Measurements from ENCODE around the gene KRTAP5-6. TPM values are rescaled to one million over a fixed set of nuclear protein-coding genes. Genes with fewer than 3 reads are reported as not detected.
A peak's percentile ranks its signal among the peaks of the same experiment; 100 is the strongest.

The KRTAP5-6 gene
- total RNA-seq, 1 experiment from 2014 or later: not detected

DNA sequence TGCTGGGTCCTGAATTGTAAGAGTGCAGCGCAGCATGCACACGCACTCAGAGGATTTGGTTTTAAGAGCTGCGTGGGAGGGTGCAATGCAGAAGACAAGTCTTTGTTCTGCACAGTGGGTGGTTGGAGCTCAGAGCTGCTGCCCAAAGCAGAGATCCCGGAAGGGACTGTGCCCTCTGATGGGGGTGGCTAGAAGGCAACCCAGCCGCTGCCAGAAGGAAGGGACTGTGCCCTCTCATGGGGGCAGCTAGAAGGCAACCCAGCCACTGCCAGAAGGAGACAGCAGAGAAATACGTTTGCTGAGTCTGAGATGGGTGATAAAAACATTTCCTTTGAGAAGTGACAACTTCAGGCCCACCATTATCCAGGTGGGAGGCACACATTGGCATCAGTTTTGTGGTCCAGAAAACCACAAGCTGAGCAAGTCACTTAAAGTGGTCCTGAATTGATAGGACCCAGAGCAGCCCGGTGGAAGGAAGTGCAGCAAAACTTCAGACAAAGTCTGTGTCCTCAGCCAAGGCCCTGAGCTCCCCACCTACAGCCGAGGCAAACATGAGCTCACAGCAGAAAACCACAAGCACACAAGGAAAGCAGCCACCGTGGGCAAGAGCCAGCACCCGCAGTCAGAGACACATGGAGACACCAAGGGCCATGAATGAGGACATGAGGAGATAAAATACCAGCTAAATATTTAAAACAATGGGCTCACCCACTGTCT lies 4.3 kb downstream of the KRTAP5-6 start:
- no peak for DNase-seq (ENCODE audit: low read depth)

DNA sequence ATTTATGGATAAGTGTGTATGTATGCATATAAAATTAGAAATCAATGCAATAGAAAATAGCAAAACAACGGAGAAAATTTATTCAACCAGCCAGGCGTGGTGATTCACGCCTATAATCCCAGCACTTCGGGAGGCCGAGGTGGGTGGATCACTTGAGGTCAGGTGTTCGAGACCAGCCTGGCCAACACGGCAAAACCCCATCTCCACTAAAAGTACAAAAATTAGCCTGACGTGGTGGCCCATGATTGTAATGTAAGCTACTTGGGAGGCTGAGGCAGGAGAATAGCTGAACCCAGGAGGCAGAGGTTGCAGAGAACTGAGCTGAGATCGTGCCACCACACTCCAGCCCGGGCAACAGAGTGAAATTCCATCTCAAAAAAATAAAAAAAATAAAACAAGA lies 5.5 kb downstream of the KRTAP5-6 start:
- DNase-seq (ENCODE audit: low read depth): no peak

DNA sequence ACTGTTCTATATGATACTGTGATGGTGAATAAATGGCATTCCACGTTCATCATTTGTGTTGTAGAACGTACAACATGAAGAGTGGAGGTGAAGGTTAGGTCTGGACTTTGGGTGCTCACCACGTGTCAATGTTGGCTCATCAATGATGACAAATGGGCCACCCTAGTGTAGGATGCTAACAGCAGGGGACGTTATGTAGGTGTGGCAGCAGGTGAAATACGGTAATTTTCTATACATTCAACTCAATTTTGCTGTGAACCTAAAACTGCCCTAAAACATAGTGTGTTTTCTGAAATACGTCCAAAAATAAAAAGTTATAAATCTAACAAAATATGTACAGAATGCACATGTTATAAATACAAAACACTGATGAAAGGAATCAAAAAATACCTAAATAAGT lies 6.2 kb downstream of the KRTAP5-6 start:
- no peak for DNase-seq (ENCODE audit: low read depth)

DNA sequence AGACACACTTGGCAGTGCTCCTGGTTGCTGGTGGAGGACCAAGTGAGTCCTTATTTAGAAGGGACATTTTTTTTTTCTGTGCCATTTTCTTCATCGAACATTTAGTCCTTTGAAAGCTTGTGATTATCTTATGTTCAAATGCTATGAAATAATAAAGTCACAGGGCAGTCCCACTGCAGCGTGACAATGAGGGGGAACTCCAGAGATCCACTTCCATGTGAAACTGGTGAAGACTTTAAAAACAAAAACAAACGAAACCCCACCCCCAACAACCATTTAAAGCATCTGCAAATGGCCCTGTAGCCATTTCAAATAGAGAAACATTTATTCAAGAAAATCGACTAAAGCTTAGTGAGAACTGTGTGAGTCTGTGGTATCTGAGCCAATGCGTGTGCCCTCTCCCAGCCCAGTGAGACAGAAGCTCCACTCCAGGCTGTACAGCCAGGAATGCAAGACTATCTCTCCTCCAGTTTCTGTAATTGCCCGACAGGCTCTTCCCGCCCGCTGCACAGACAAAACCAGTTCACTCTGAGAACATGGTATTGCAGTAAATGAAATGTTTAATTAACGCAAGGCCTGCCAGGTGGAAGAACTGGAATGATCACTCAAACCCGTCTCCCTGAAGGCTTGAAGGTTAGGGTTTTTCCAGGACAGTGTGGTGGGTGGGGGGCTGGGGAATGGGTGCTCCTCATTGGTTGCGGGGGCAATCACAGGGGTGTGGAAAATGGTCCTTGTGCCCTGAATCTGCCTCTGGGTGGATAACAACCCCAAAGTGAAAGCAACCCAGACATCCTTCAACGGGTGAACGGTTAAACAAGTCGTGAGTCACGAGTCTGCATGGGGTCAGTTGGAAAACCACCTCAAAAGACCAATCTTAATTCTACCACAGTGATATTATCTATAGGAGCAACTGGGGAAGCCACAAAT lies 8.4 kb downstream of the KRTAP5-6 start:
- DNase-seq (ENCODE audit: low read depth): peak; percentile 43

DNA sequence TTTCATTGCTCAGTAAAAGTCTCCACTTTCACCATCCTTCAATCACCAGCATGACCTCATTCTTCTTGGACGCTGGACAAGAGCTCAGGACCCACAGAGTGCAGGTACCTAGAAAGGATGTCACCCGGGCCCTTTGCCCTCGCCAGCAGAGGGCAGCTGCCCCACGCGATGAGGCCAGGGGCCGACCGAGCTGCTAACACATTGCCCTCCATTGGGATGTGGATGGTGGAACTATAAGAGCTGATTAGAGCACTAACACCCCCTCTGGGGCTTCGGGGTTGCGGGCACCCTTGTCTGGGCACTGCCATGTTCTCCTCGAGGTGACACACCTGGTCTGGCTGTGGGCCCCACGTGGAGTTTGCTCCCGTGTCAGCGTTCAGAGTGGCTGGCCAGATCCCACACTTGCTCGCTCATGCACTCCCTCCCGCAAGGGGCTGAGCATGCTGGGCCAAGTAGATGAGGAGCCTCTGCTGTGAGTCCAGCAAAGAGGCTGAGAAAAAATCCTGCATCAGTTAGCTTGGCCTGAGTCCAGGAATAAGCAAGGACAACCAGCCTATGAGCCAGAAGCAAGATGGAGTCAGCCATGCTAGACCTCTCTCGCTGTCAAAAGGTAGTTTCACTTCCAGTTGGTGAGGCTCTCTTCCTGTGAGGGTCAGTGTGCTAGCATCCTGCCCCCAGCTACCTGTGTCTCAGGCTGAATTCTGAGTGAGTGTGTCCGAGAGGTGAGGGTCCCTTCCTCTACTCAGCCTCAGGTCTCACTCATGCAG lies 9.8 kb downstream of the KRTAP5-6 start:
- peak; percentile 38 for DNase-seq (ENCODE audit: low read depth)

DNA sequence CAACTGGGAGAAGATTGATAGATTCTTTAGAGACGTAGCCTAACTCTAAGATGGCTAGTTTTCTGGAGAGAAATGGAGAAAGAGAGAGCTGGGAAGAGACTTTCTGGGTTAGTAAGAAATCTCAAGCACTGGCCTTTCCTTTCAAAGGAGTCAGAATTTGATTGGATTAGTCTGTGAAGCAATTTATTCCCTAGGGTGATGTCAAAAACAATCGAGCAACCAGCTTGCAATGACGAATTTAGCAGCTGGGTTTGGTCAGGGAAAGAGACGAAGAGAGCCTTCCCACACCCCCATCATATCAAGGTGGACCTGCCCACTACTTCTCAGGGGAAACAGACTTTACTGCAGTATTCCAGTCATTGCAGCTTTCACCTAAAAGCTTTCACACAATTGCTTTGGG lies 10.8 kb downstream of the KRTAP5-6 start:
- DNase-seq (ENCODE audit: low read depth): no peak

DNA sequence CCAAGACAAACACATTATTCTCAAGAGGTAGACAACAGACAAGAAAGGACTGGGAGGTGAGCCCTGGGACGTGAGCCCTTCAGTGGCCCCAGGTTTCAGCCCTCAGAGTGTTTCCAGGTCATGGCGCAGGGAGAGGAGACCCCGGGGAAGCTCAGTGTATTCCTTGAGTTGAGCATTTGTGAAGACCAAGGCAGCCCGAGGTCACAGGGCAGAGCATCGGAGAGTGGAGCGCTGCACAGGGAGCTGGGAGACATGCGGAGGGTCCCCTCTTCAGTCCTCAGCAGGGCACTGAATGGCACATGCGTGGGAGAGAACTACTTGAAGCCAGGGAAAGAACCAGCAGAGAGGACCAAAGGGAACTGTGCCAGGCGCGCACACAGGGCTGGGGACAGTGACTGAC lies 11.7 kb downstream of the KRTAP5-6 start:
- DNase-seq (ENCODE audit: low read depth): no peak

DNA sequence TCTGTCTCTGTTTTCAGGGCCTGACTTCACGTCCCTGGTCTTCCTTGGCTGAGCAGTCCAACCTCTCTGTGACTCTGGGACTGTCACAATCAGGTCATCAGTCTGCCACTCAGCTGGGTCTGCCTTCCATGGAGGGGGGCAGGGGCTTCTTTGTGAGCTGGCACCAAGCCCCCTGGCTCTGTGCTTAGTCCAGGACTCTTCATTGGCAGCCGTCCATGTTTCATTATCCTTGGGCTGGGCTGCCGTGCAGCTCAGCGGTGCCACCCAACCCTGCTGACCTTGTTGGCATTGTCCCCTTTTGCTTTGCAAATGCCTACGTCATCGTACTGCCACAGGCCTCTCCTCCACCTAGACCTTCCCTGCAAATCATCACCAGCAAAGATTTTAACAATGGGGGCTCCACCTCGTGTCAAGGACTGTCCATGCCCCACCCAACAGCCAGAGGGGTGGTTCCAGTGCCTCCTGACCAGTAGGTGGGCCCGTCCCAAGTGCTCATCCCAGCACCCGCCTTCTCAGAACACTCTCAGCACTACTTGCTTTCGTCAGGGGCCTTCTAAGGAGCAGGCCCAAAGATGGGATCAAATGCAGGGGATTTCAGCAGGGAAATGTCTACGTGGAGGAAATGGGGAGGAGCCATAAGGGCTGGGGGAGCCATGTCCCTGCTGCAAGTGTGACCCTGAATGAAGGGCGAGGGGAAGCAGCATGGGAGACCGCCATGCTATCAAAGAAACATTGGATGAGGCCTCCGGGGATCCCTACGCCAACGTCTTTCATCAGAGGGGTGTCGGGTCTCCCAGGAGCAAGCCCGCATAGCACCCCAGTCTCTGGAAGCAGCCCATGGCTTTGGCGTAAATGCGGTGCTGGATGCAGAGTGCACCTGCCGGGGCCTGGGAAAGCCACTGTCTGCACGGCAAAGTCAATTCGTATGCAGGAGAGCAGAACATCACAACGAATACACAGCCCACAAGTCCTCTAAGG lies 18.2 kb downstream of the KRTAP5-6 start:
- DNase-seq (ENCODE audit: low read depth): no peak

DNA sequence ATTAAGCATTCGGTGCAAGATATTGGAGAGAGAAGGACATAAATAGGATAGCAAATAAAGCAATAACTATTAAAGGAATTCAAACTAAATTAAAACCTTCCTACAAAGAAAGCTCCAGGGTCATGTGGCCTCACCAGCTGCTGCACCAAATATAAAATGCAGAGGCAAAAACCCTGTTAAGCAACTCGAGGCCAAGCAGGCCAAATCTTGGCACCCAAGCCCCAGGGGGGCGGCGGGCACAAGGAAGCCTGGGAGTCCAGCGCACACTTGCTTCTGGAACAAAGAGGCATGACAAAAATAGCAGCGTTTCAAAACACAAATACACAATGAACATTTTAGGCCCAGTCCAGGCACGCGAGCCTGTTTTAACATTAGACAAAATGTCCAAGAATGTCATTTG lies 20.8 kb downstream of the KRTAP5-6 start:
- DNase-seq (ENCODE audit: low read depth): no peak

DNA sequence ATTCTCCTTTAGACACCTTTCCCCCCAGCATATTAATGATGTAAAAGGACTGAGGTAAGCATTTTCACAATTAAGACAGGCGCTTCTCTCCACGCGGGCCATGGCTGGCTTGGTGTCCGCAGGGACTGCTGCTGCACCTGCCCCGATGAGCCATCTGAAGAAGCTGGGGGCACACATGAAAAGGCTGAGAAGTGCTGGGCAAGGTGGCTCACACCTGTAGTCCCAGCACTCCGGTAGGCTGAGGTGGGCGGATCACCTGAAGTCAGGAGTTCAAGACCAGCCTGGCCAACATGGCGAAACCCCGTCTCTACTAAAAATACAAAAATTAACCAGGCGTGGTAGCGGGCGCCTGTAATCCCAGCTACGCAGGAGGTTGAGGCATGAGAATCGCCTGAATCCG lies 21.3 kb downstream of the KRTAP5-6 start:
- no peak for DNase-seq (ENCODE audit: low read depth)

DNA sequence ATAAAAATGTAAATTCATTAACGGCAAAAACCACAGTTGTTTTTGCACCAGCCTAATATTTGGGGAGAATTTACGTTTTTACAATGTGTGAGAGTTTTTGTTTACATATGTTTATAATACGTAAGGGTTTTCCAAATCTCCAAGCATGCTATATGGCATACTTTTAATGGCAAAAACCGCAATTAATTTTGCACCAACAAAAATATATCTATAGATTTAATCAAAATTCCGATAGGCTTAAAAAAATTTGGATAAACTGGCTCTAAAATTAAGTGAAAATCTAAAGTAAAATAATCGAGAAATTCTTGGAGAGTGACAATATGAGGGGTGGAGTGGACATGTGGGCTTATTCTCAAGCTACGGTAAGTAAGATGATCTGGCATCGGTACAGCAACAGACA lies 22.8 kb downstream of the KRTAP5-6 start:
- DNase-seq (ENCODE audit: low read depth): no peak

DNA sequence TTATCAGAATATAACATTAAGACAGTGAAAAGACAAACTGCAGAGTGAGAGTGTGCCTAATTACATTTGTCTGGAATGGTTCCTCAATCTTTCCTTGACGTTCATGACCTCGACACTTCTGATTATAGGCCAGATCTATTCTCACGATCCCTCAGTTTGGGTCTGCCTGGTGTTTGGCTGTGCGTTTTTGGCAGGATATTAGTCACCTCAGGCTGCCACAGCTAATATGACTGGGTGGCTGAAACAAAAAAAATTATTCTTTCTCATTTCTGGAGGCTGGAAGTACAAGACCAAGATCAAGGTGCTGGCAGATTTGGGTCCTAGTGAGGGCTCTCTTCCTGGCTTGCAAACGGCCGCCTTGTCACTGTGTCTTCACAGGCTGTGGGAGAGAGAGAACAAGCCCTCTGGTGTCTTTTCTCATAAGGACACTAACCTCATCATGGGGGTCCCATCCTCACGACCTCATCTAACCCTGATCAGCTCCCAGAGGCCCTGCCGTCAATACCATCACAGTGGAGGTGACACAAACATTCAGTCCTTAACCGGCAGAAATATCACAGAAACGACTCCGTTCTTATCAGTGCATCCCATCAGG lies 30.2 kb downstream of the KRTAP5-6 start:
- DNase-seq (ENCODE audit: low read depth): peak; percentile 46

DNA sequence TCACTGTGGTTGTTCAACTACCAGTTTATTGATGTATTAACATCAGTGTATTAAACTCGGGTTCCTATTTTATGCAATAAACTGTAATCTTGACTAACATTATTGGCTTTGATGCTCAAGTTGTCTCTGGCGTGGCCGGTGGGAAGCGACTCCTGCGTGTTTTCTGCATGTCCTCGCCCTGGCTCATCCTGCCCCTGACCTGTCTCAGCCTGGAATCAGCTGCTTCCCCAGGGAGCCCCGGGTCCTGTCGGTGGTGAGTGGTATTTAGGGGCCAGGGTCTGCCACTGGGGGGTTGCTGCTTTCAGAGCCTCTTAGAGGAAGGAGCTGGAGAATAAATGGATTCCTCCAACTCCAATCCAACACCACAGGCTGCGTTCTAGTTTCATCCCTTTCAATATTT lies 30.9 kb downstream of the KRTAP5-6 start:
- no peak for DNase-seq (ENCODE audit: low read depth)

DNA sequence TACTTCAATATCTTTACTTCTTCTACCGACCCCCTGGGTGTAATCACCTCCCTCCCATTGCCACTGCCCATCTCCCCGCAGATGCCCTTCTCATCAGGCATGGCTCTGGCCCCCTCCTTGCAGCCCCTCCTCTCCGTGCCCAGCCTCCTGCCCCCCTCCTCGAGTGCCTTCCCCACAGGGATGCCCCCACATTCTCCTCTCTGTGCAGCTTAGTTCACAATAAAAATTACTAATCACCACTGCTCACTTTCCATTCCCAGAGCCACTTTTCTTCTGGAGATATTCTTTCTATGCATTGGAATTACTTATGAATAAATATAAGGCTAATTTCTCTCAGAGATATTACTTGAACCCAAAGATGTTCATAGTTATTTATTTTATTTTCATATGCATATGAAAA lies 31.3 kb downstream of the KRTAP5-6 start:
- DNase-seq (ENCODE audit: low read depth): no peak

DNA sequence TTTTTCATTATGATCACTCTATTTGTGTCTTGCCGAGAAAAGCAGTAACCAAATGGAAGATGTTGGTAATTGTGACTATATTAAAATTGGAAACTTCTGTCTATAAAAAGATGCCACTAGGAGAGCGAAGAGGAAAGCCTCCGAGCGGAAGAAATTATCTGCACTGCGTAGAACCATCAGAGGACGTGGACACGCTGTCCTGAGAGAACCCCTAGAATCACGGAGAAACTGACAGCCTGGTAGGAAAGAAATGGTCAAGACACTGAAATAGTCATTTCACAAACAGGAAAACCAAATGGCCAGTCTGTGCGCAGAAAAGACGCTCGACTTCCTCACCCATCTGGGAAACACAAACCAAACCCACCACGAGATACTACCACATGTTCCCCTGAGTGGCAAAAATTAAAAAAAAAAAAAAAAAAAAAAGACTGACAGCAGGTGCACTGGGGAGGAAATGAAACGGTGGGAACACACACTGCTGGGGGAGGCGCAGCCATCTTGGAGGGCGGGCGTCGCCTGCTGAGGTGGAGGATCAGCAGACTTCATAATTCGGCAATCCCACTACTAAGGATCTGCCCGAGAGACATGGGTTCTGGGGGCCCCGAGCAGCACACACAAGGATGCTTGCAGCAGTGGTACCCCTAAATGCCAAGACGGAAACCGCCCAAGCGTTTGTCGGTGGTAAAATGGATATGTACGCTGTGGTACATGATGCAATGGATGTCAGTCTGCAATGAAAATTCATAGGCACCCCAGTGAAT lies 32.1 kb downstream of the KRTAP5-6 start:
- no peak for DNase-seq (ENCODE audit: low read depth)

DNA sequence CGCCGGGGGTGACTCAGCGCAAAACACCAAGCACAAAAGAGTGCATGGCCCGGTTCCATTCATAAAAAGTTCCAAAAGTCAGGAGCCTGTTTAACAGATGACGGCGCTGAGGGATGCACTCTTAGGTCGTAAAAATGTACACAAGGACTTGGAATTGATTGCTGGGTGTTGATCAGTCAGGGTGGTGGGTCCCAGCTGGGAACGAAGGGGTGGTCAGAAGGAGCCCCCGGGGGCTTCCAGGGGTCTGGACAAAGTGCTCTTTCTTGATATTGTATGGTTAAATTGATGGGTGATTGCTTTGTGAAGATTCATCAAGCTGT lies 32.7 kb downstream of the KRTAP5-6 start:
- DNase-seq (ENCODE audit: low read depth): no peak

DNA sequence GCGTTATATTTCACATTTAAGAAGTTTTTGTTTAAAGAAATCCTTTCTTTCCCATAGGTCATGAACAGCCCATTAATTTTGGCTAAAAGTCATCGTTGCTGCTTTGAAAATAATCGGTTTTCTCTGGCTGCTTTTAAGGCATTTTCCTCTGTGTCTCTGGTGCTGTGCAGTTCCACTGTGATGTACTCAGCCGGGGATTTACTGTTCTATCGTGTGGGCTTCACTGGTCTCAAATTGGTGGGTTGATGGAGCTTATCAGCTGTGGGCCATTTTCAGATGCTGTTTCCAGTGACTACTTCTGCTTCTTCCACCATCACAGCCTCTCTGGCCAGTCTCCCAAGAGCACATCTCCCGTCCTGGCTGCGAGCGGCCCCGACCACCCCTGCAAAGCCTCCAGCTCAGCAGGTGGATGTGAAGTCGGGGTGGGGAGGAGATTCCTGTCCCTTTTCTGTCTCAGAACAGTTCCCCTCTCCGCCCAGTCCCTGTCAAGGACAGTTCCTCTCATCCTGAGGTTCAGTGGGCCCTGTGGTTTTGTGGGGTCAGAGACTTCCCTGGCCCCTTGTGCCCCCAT lies 33.1 kb downstream of the KRTAP5-6 start:
- no peak for DNase-seq (ENCODE audit: low read depth)

DNA sequence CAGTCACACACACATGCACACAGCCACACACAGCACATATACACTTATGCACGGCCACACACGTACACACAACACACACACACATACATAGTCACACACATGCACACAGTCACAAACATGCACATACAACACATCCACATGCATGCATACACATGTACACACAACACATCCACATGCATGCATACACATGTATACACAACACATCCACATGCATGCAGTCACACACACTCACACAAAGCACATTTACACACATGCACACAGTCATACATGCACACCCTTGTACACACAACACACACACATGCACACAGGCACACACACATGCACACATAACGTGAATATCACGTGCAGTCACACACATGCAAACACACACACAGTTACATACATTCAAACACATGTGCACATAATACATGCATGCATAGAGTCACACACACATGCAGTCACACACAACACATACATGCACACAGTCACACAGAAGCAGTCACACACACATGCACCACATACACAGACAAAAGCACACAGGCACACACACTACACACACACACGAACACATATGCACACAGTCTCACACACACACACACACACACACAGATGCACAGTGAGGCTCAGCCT lies 34.6 kb downstream of the KRTAP5-6 start:
- DNase-seq (ENCODE audit: low read depth): no peak

DNA sequence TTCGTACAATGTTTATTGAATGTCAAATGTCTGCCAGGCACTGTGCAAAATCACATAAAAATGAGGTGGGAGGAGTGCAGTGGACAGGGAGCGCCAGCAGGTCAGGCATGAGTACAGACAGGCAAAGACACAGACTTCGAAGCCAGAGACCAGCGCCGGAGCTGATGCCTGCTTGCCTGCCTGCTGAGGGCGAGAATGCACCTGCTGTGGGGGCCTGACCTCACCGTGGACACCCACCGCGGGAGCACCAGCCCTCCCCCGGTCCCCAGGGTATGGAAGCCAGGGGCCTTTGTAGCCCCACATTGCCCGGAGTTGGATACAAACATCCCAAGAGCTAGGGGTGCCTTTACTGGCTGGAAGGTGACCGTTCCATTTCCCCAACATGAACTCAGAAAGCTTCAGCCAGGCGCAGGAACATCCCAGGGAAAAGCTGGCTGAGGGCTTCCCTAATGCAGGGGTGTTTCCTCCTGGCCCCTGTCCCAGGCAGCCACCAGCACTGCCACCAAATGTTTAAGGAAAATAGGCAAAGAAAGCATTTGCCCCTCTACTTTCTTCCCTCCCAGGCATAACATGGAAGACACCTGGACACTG lies 35.5 kb downstream of the KRTAP5-6 start:
- no peak for DNase-seq (ENCODE audit: low read depth)
